ENCODE results near the gene PDP2. TPM values are rescaled to one million over a fixed set of nuclear protein-coding genes. Genes with fewer than 3 reads are reported as not detected.

PDP2 gene
- total and polyA plus RNA-seq, 9 of the 15 experiments (the other 6 are each of a cell fraction or from before 2014, with no cell fraction given): 2.5 to 24.3 (median 7.2) TPM

DNA sequence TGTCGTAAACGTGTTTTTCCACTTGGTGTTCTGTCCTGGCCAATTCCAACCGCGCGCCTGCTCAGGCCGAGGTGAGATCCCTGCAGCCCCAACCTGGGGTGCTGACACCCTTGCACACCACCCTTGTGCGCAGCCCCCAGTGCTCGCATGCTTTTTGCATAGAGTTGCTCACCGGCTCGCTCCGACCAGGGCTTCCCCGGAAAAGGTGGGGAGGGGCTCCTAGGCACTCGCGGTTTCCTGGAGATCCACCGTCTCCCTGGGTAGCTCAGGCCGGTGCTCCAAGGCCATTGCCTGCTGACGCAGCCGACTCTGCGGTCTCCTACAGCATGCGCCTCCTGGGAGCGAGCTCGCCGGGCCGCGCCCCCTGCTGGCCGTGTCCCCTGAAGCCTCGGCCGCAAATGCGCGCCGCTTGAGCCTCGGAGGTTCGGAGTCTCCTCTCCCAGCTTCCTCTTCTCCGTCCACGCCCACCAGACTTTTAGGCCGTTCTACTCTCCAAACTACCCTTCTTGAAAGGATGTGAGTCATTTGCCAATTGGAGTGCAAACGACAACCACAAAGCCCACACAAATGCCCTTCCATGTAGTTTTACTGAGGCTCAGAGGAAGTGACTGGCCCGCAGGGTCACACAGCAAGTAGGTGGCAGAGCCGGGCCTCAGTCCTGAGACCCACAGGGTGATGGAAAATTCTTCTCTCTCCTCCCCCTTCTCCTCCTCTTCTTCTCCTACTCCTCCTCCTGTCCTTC is 7.2 kb upstream of the PDP2 start (continued):
- peak; percentile 43; the same call in 1 of the 2 replicates for TF ChIP-seq ZBTB2 (IDR thresholded peaks at IDR 0.05)
- TF ChIP-seq SMARCE1 (IDR thresholded peaks at IDR 0.05): peak; percentile 71
- no peak for TF ChIP-seq FOXA1 (IDR thresholded peaks at IDR 0.05; ENCODE audit: borderline replicate concordance)
- no peak for TF ChIP-seq ASH1L (IDR thresholded peaks at IDR 0.05; ENCODE audit: borderline replicate concordance, low read depth, partially characterized antibody)
- no peak for TF ChIP-seq CHD4 (IDR thresholded peaks at IDR 0.05; ENCODE audit: insufficient read depth, insufficient replicate concordance, low read depth, low read length, poor library complexity, severe bottlenecking)
- TF ChIP-seq EP400 (IDR thresholded peaks at IDR 0.05): peak; percentile 81
- TF ChIP-seq KDM1A (IDR thresholded peaks at IDR 0.05): peak; percentile 47 to 50; a peak in 2 of 4 replicates
- peak in 1 of 2 experiments; percentile 39; a peak in 1 of 4 replicates for TF ChIP-seq RCOR1 (IDR thresholded peaks at IDR 0.05; ENCODE audit: borderline replicate concordance in 1 of 2, low read depth in 2 of 2, low read length in 2 of 2)
- TF ChIP-seq ZNF740 (CRISPR knock-in tag; IDR thresholded peaks at IDR 0.05): peak; percentile 65
- no peak for TF ChIP-seq ZNF740 (tag; IDR thresholded peaks at IDR 0.05)
- peak; percentile 65 to 85; a peak in 3 of 4 replicates for TF ChIP-seq MNT (conservative IDR thresholded peaks at IDR 0.05)
- no peak for TF ChIP-seq SMARCB1 (IDR thresholded peaks at IDR 0.05; ENCODE audit: insufficient read length, low read depth)
- no peak for TF ChIP-seq ZBTB49 (CRISPR knock-in tag; IDR thresholded peaks at IDR 0.05; ENCODE audit: borderline replicate concordance)
- TF ChIP-seq, protein P1, sequence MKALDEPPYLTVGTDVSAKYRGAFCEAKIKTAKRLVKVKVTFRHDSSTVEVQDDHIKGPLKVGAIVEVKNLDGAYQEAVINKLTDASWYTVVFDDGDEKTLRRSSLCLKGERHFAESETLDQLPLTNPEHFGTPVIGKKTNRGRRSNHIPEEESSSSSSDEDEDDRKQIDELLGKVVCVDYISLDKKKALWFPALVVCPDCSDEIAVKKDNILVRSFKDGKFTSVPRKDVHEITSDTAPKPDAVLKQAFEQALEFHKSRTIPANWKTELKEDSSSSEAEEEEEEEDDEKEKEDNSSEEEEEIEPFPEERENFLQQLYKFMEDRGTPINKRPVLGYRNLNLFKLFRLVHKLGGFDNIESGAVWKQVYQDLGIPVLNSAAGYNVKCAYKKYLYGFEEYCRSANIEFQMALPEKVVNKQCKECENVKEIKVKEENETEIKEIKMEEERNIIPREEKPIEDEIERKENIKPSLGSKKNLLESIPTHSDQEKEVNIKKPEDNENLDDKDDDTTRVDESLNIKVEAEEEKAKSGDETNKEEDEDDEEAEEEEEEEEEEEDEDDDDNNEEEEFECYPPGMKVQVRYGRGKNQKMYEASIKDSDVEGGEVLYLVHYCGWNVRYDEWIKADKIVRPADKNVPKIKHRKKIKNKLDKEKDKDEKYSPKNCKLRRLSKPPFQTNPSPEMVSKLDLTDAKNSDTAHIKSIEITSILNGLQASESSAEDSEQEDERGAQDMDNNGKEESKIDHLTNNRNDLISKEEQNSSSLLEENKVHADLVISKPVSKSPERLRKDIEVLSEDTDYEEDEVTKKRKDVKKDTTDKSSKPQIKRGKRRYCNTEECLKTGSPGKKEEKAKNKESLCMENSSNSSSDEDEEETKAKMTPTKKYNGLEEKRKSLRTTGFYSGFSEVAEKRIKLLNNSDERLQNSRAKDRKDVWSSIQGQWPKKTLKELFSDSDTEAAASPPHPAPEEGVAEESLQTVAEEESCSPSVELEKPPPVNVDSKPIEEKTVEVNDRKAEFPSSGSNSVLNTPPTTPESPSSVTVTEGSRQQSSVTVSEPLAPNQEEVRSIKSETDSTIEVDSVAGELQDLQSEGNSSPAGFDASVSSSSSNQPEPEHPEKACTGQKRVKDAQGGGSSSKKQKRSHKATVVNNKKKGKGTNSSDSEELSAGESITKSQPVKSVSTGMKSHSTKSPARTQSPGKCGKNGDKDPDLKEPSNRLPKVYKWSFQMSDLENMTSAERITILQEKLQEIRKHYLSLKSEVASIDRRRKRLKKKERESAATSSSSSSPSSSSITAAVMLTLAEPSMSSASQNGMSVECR (CRISPR knock-in tag; IDR thresholded peaks at IDR 0.05): 0 out of 2 replicates have a peak, but pooled peaks have one; percentile 27
- 0 out of 2 replicates have a peak, but pooled peaks have one; percentile 15 for TF ChIP-seq ZNF668 (CRISPR knock-in tag; IDR thresholded peaks at IDR 0.05)

All from K562 (cell line).